Liver (tissue), 3 donors: Measurements from ENCODE around the gene PUS10.

Source experiments
- TAF1 ChIP-seq: conservative IDR thresholded peaks from 2 replicates; pipeline ENCODE4 v1.6.1; 2016; ENCODE audit warnings: antibody characterized with exemption, mild to moderate bottlenecking
- TF ChIP-seq, protein P1 (sequence below): fragments of 150-350 bp; IDR thresholded peaks from 2 replicates; pipeline ENCODE4 v1.5.1; 2017; ENCODE audit warnings: improper control_type of control experiment, low read depth, low read length; ENCODE audit not compliant: missing input control
- donor health status: healthy.
- donor health status: healthy.

GRCh38 chr2:61016392-61017002 is 1.6 kb downstream of the PUS10 start:
- no peak for TF ChIP-seq TAF1
- TF ChIP-seq, protein P1, sequence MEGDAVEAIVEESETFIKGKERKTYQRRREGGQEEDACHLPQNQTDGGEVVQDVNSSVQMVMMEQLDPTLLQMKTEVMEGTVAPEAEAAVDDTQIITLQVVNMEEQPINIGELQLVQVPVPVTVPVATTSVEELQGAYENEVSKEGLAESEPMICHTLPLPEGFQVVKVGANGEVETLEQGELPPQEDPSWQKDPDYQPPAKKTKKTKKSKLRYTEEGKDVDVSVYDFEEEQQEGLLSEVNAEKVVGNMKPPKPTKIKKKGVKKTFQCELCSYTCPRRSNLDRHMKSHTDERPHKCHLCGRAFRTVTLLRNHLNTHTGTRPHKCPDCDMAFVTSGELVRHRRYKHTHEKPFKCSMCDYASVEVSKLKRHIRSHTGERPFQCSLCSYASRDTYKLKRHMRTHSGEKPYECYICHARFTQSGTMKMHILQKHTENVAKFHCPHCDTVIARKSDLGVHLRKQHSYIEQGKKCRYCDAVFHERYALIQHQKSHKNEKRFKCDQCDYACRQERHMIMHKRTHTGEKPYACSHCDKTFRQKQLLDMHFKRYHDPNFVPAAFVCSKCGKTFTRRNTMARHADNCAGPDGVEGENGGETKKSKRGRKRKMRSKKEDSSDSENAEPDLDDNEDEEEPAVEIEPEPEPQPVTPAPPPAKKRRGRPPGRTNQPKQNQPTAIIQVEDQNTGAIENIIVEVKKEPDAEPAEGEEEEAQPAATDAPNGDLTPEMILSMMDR, result no peak
